Chondrocyte (in vitro differentiated cells): ENCODE results near the gene NFKBIZ. TPM values are rescaled to one million over a fixed set of nuclear protein-coding genes. Genes with fewer than 3 reads are reported as not detected.
A peak's percentile ranks its signal among the peaks of the same experiment; 100 is the strongest.

ENCODE experiments used
- DNase-seq: peaks from one replicate; pipeline ENCODE4 v3.0.0; 2021; ENCODE audit warnings: mixed read lengths, low spot score
- H3K27ac Mint-ChIP-seq: one replicate; pipeline ENCODE4 v1.8.0; 2021; ENCODE audit warnings: mild to moderate bottlenecking, moderate library complexity, mixed read lengths; ENCODE audit not compliant: unreplicated experiment
- H3K27me3 Mint-ChIP-seq: 2 replicates; pipeline ENCODE4 v1.8.0; 2021; ENCODE audit warnings: low read depth, mixed read lengths
- H3K36me3 Mint-ChIP-seq: 2 replicates; pipeline ENCODE4 v1.8.0; 2021; ENCODE audit warnings: low read depth, mixed read lengths
- H3K4me1 Mint-ChIP-seq: 2 replicates; pipeline ENCODE4 v1.8.0; 2021; ENCODE audit warnings: low read depth, mild to moderate bottlenecking, mixed read lengths
- H3K4me3 Mint-ChIP-seq: one replicate; pipeline ENCODE4 v1.8.0; 2021; ENCODE audit warnings: mild to moderate bottlenecking, moderate library complexity, mixed read lengths; ENCODE audit not compliant: unreplicated experiment
- H3K9me3 Mint-ChIP-seq: 2 replicates; pipeline ENCODE4 v1.8.0; 2021; ENCODE audit warnings: low read depth, mixed read lengths
- CTCF ChIP-seq: fragments of 200-600 bp; sonication (generic); IDR thresholded peaks from 2 replicates; pipeline ENCODE4 v1.5.0; 2021; ENCODE audit warnings: antibody characterized with exemption, mild to moderate bottlenecking, moderate library complexity
- total RNA-seq: library from RNA; stranded (reverse); gene quantifications from 3 replicates; pipeline ENCODE4 v1.2.1, GENCODE V29; 2021

The NFKBIZ gene
- total RNA-seq, 1 donor from 2014 or later: 18.9 TPM

GRCh38 chr3:101838691-101839090 lies 10.6 kb upstream of the NFKBIZ start:
- TF ChIP-seq CTCF: no peak
- Mint-ChIP-seq H3K36me3 (peaks cover 4% of the 10 kb centered on the region), H3K4me1 (peaks cover 32% of the 10 kb centered on the region), H3K9me3 (peaks cover 9% of the 10 kb centered on the region), H3K4me3 (no peak overlapping the region), H3K27me3 (no peaks in the 10 kb centered on the region), H3K27ac (no peak overlapping the region)
- no peak for DNase-seq

GRCh38 chr3:101840066-101840465 lies 9.2 kb upstream of the NFKBIZ start:
- no peak overlapping the region for H3K4me3 Mint-ChIP-seq
- H3K4me1 Mint-ChIP-seq: peaks cover 32% of the 10 kb centered on the region
- DNase-seq: no peak
- peaks cover 4% of the 10 kb centered on the region for H3K36me3 Mint-ChIP-seq
- no peak overlapping the region for H3K27ac Mint-ChIP-seq
- no peaks in the 10 kb centered on the region for H3K27me3 Mint-ChIP-seq
- no peak for TF ChIP-seq CTCF
- H3K9me3 Mint-ChIP-seq: peaks cover 9% of the 10 kb centered on the region

- Mint-ChIP-seq H3K9me3 (peaks cover 9% of the 10 kb centered on the region), H3K27ac (peak overlapping the region; percentile 45), H3K27me3 (no peaks in the 10 kb centered on the region), H3K36me3 (peaks cover 4% of the 10 kb centered on the region), H3K4me1 (peaks cover 26% of the 10 kb centered on the region), H3K4me3 (no peak overlapping the region)
- TF ChIP-seq CTCF: no peak
- DNase-seq: no peak
Measured at GRCh38 chr3:101842245-101842934, 6.9 kb upstream of the NFKBIZ start.

GRCh38 chr3:101842935-101843330 lies 6.4 kb upstream of the NFKBIZ start:
- no peaks in the 10 kb centered on the region for H3K27me3 Mint-ChIP-seq
- no peak overlapping the region for H3K4me3 Mint-ChIP-seq
- no peak for DNase-seq
- peaks cover 9% of the 10 kb centered on the region for H3K9me3 Mint-ChIP-seq
- TF ChIP-seq CTCF: no peak
- H3K27ac Mint-ChIP-seq: no peak overlapping the region
- peaks cover 4% of the 10 kb centered on the region for H3K36me3 Mint-ChIP-seq
- peaks cover 22% of the 10 kb centered on the region for H3K4me1 Mint-ChIP-seq

GRCh38 chr3:101845425-101845824 lies 3.9 kb upstream of the NFKBIZ start:
- H3K27ac Mint-ChIP-seq: no peak overlapping the region
- no peak for TF ChIP-seq CTCF

More at GRCh38 chr3:101845425-101845824, 3.9 kb upstream of the NFKBIZ start:
- Mint-ChIP-seq H3K4me1 (peaks cover 20% of the 10 kb centered on the region), H3K36me3 (peaks cover 4% of the 10 kb centered on the region), H3K4me3 (no peak overlapping the region), H3K27me3 (no peaks in the 10 kb centered on the region), H3K9me3 (peaks cover 9% of the 10 kb centered on the region)
- no peak for DNase-seq
